HG02884 (cell line): ENCODE results near the gene NATD1.

Source experiments
- ATAC-seq: cut with Tn5 transposase; IDR thresholded peaks from one replicate; pipeline ENCODE4 v1.9.1; 2021; ENCODE audit warnings: mild to moderate bottlenecking, moderate library complexity; ENCODE audit not compliant: unreplicated experiment

The NATD1 gene

DNA sequence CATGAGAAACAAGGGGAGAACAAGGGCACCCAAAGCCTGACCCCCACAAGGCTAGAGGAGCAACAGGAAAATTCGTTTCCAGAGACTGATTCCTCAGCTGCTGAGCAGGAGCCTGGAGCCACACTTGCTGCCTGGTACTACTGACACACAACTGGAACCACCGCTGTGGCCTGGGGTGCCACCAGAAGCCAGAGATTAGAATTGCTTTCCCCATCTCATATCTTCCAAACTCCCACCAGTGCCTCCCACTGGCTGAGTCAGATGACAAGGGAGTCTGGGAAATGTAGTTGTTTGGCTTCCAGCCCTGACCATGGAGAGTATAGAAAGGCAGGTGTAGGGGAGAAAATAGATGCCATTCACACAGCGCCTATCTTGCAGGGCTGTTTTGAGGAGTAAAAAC, 35.1 kb downstream of the NATD1 start:
- ATAC-seq, result no peak

DNA sequence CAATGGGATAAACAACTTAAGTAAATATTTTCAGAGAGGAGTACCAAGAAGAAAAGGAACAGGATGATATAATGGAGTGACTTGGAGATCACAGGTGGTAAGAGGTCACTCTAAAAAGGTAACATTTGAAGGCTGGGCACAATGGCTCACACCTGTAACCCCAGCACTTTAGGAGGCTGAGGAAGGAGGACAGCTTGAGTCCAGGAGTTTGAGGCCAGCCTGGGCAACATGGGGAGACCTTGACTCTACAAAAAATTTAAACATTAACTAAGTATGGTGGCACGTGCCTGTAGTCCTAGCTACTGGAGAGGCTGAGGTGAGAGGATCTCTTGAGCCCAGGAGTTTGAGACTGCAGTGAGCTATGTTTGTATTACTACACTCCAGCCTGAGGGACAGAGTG, 35.9 kb downstream of the NATD1 start:
- ATAC-seq, result no peak

DNA sequence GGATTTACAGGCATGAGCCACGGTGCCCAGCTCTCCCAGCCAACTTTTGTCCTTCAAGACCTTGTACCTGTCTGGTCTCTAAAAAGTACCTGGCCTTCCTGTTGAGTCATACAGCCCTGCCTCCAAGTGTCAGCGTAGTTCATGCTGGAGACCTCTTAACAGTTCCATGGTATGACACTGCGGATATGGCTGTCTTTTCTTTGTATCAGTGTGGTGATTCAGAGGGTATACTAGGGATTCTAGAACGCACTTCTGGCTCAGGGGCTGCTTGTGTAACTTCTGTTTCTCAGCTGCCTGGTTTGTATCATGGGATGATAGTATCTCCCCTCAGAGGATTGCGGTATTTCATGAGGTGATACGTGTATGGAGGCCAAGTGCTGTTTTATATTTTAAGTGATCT, 37.3 kb downstream of the NATD1 start:
- no peak for ATAC-seq

DNA sequence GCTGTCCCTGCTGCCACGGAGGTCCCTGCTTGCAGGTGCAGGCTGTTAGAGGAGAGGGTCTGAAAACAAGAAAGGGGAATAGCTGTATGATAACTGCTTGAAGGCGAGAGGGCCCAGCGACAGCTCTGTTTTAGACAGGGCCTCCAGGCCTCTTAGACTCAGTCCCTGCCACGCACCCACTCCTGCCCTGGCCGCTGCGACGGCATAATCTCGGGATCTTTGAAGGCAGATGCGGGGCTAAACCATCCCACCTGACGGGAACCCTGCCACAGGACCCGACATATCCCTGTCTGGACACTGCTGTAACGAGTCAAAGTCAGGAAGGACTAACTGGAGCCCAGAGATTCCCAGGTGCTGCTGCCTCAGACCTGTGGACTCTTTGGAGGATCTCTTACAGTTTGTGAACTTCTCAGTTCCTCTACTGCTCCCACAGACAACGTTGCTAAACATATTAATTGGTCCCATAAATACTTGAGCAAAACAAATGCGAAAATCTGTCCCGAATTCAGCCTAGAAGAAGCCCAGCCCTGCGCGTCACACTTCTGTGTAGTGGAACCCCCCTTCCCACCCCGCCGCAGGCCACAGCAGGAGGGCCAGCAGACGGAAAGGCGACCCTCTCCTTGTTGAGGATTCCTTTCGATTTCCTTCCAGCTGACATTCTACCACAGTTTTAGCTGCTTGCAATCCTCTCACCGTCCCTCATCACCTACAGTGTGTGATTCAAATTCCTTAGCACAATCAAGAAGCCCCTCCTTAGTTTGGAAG, 38.3 kb downstream of the NATD1 start:
- peak; percentile 5 for ATAC-seq

DNA sequence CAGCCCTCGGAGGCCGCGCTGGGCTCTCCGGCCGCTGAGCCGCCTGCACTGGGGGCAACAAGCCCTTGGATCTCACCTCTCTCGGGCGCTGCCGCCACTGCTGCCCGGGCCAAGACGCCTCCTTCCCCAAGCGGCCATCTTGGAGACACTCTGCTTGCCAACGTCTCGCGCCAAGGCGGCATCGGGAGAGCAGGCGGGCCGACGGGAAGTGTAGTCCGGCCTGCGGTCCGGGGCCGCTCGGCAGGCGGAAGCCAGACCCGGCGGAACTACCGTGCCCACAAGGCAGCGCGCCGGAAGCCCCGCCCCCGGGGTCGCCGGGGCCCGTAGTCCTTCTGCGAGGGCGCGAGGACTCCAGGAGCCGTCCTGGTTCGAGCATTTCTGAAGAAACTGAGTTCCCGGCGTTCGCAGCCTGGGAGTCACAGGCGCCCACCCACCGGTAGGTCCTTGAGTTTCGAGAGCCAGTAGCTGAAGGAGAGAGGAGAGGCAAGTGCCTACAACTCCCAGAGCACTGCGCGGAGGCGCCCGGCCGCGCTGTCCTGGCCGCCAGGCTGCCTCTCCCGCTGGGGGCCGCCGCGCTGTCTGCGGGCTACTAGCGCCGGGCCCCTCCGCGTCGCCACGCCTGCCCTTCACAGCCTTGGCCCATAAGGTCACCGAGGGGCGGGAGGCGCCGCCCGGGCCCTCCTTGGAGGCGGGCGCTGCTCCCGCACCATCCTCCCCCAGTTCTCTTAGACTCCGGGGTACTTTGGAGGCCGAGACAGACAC, 39.0 kb downstream of the NATD1 start, which contains the start of gene TMEM11:
TSS of gene TMEM11 (minus strand) at position 147 of the 762 bp plus-strand sequence. CDS start at position 138, 9 bp downstream.
- ATAC-seq, result peak; percentile 85

DNA sequence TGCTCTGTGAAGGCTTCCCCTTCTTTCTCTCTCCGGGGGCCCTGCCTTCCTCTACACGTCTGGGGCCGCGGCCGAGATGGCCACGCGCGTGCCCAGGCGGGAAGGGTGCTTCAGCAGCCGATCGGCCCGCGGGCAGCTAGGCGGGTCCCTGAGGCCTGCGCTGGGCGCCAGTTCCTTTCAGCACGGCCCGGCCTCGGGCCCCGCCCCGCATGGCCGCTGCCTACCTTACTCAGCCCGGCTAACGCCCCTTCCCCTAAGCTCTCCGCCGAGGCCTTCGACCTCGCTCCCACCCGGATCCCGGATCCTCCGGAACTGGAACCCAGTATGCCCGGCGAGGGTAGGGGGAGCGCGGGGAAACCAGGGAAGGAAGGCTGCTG, 39.6 kb downstream of the NATD1 start:
- peak; percentile 11 for ATAC-seq

DNA sequence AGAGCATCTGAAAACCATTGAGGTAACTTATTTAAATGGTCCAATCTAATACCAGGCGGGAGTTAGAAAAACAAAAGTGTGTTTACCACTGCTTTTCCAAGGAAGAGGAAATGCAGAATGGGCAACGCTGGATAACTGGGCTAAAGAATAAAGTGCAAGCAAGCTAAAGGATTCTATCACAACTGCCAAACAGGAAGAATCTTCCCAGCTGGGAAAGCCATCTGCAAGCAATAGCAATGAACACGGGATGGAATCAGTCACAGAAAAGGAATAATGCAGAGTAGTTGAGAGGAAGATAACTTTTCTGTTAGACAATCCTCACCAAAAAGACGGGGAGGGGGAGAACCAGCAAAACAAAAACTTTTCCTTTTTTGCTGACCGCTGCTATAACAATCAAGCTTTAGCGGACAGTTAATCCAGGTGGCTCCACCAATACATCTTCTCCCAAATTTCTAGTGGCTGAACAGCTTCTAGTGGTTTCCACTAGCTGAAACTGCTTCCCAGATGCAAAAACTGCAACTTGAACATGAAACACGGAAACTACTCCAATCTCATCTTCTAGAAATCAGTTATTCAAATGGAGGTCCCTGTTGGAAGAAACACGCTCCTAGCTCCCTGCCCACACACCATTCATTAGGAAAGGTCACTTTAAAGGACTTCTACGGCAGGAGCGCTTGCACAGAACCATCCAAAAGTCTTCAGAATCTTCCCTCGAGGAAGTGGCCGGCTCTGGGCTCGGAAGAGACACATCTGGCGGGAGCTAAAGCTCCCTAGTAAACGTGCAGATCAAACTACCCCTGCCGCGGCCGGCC, 40.2 kb downstream of the NATD1 start:
- no peak for ATAC-seq

DNA sequence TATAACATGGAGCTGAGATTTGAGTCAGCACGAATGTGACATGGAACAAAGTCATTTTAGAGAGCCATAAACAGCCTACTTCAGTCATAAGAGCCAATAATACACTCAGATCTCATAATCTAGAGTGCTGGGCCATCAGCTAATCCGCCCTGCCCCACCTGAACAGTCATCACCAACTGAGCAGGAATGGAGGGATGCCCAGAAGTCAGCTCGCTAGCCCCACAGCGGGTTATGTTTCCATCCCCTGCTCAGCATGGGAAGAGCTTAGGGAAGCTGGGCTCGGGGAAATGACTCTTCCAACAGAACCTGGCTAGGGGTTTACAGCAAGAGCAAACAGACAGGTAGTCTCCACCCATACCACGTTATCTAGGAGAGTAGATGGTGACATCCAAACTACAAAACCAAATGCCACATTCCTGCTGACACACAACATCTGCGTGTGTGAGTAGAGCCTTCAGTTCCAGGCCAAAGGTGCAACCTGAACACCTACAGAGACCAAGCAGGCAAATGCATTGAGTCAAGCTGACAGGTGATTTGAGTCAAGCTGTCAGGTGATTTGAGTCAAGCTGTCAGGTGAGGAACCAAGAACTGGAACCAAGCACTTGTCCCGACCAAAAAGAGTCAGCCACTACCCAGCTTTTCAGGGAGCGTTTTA, 41.3 kb downstream of the NATD1 start:
- ATAC-seq, result no peak

DNA sequence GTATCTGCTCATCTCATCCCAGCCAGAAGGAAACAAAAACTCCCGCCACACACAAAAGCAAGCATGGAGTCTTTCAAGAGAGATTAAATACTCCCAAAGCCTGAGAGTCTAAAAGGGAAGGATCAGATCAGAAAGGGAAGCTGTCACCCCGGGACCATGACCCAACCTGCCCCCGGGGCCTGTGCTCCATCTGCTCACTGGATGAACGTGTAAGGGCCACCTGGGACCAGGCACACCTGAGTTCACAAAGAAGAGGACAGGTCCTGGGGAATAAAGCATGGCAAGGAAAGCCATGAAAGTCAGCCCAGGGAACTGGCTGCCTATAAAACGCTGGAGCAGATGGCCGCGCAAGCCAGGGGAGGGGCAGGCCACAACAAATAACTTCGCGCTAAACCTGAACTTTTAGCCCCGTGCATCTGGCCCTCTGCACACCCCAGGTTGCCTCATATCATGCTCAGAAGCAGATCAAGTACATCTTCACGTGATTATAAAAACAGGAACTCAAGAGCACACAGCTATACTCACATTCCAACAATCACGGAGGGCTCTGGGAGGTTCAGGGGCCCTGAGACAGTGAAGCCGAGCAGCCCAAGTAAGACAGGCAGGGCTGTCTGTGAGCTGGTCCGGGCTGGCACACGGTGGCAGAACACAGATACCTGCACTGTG, 42.7 kb downstream of the NATD1 start:
- no peak for ATAC-seq

DNA sequence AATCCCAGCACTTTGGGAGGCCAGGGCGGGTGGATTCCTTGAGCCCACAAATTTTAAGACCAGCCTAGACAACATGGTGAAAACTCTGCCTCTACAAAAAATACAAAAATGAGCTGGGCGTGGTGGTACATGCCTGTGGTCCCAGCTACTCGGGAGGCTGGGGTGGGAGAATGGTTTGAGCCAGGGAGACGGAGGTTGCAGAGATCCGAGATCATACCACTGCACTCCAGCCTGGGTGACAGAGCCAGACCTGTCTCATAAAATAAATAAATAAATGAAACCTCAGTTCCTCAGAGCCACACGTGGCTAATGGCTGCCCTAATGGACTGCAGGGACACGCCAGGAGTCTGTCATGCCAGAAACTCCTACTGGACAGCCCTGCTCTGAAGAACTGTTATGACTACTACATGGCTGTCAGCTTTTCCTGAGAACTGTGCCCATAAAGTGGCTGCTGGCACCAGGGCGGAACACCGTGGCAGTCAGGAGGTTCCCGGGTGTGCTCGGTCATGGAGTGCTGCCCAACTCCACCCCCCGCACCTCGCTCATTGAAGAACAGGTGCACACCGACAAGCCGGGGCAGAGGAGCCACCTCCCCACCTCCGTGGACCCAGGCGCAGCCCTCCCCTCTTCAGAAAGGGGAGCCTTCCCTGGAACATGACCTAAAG, 43.6 kb downstream of the NATD1 start:
- no peak for ATAC-seq

DNA sequence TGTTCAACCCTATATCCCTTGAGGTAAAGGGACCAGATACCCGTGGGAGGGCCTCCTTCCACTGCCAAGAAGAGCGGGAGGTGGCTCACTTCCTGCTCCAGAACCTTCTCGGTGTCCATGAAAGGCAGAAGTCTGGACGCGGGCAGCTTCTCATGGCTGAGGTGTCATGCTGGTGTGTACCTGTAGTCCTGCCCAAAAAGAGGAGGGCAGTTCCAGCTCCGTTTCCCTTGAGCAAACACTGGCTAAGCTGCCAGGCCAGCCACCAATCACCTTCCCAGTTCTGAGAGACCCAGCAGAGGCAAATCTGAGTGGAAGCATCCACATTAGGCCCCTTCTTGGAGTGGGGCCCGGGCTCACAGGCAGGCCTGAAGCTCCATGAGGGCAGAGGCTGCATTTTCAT, 44.9 kb downstream of the NATD1 start:
- no peak for ATAC-seq

DNA sequence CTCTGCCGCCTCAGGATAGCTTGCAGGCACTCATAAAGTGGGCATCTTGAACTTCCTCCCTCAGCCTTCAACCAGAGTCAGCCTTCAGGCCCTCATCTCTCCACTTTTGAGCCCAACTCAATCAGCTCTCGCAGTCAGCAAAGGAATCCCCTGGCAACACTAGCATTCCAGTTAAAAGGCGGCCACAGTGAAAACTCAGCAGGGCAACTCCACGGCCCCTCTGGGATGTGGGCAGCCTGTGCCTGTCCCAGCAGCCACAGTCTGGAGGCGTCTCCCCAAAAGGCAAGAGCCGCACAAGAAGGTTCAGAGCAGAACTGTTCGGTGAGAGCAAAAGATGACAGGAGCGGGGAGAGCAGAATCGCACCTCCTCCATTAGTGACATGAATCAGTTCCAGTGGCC, 48.3 kb downstream of the NATD1 start:
- no peak for ATAC-seq

DNA sequence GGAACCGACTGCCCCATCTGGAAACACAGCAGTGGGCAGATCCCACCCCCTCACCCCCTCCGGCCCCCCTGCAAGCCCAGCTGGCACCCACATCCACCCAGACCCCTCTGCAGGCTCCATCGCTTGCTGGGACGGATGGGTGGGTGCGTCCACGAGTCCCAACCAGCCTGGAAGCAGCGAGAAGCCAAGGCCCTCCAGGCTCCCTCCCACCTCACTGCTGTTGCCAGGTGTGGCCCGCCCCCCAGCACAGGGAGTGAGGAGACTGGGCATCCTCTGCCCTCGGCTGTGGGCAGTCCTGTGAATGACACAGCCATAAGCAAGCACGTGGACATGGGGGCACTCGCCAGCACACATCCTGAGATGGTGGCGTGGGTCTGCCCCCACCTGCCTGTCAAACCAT, 50.7 kb downstream of the NATD1 start:
- ATAC-seq, result no peak

DNA sequence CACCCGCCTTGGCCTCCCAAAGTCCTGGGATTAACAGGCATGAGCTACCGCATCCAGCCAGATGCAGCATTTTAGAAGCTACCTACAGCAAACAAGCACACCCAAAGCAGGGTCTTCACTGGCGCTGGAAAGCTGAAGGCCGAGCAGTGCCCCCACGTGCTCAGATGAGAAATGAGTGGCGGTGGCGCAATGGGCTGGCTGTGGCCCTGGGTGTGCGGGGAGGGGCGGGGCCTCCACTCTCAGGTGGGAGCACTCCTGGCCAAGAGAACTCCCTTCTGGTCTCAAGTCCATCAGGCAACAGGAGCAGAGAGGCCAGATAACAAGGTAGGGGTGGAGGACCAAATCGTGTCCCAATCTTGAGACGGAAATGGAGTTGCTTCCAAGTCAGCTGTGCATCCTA, 51.3 kb downstream of the NATD1 start:
- no peak for ATAC-seq

DNA sequence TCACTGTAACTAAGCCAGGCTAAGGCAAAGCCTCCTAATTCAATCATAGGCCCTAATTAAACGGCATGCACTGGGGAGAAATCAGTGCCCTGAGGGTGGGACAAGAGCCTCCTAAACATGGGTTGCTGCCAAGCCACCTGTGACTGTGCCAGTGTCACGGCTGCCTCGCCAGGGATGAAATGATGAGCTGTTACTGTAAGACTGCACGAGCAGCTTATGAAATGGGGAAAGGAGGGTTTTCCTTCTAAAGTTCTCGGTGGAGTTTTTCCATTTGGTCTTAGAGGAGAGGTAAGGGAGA, 52.0 kb downstream of the NATD1 start:
- no peak for ATAC-seq

DNA sequence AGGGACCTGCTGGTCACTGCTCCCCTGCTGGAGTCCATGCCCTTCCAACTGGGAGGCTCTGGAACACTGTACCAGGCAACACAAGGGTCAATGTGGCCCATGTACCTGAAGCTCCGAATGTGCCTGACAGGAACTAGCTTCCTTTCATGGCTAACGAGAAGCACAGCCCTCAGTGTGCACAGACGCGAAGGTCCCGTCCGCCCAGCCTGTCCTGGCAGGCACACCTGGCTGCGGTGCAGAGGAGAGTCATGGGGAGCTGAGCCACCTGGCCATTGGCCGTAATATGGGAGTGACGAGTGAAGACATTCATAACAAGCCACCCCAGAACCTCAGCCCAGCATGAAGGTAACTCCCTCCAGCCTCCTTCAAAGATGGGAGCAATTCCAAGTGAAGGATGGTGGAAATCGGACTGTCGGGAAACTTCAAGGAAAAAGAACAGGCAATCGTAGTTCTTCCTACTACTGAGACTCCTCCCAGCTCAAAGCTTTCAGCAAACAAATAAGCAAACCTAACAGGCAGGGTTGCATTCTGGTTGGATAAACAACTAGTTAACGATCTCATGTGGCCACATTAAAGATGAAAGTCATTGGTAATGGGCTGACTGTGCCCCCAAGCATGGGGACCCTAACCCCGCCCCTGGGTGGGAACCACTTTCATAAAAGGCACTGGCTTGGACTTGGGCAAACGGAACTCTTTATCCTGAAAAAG, 52.5 kb downstream of the NATD1 start:
- no peak for ATAC-seq

DNA sequence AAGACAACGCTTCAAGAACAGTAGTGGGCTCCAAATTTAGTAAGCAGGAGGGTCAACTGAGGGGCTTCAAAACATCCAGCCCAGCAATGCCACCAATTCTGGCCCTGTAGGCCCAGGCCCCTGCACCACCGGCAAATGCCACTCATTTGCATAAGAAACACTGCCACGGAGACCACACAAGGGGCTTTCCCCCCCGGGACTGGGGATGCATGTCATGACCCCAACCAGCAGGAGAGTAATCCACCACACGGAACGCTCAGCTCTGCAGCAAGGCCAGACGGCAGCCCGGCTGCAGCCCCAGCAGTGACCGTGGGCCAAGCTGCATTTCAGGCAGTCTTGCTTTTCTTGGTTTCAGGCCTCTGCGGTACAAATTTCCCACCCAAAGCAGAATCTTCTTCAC, 53.4 kb downstream of the NATD1 start:
- no peak for ATAC-seq

DNA sequence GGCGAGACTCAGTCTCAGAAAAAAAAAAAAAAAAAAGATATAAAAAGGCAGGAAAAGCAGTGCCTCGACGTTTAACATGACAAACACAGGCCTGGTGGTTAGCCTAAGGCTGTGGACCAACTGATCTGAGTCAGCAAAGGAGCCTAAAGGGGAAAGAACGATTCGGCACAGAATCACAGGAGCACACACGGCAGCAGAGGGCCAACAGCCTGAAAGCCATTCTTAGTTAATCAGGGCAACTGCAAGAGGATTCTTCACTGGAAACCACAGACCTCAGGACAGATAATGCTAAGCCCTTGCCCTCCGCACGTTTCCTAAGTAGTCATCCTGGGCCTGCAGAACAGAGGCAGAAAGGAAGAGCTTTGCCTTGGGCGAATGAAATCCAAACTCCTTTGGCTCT, 53.9 kb downstream of the NATD1 start:
- no peak for ATAC-seq

DNA sequence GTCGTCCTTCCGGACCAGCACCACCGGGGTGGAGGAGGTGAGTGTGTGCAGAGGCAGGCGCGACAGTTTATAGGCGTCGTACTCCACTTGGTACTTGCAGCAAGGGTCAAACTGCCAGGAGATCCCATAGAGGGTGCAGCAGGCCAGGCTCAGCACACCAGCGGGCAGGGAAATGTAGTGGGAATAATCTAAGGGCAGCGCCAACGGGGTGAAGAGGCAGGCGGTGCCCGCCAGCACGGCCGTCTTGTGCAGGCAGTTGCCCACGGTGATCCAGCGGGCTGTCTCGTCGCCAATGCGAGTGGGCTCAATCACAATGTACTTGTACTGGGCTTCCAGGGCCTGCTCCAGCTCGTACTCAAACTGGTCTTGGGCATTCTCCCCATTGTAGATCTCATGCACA, 54.8 kb downstream of the NATD1 start:
- no peak for ATAC-seq

DNA sequence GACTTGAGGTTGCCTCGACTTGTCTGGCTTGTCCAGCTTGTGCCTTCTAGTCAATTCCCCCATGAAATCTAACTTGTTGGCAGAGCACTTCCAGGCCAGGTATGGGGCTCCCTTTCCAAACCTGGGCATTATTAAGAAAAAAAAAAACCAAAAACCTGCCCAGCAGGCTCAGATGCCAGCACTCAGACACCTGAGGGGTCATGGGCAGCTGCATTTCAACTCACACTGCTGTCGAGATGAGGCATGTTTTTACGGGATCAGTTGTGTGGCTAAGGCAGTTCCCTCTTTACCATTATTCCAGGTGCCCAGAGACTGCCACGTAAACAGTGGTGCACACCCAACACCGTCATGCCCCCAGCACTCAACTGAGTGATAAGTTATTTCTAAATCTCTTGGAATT, 57.1 kb downstream of the NATD1 start:
- ATAC-seq, result no peak
